ENCODE data around the gene NDFIP2. TPM values are rescaled to one million over a fixed set of nuclear protein-coding genes. Genes with fewer than 3 reads are reported as not detected.
"Not testable (repeated sequence)": the region's sequence is repeated elsewhere in the genome, so short reads cannot be mapped to it uniquely, and the experiment has no call there.

Gene NDFIP2
- total RNA-seq, 1 donor, result 0.27 TPM

- no peak for DNase-seq (ENCODE audit: low read depth in 2 of 3, low spot score in 2 of 3)
Measured at GRCh38 chr13:79585033-79585432, 104.1 kb downstream of the NDFIP2 start.

GRCh38 chr13:79589603-79590393 is 108.8 kb downstream of the NDFIP2 start:
- no peak for DNase-seq (ENCODE audit: low read depth in 2 of 3, low spot score in 2 of 3)

GRCh38 chr13:79590394-79590676 is 109.4 kb downstream of the NDFIP2 start:
- DNase-seq (ENCODE audit: low read depth in 2 of 3, low spot score in 2 of 3), result no peak

- no peak for DNase-seq (ENCODE audit: low read depth in 2 of 3, low spot score in 2 of 3)
Measured at GRCh38 chr13:79591493-79591892, 110.5 kb downstream of the NDFIP2 start.

- DNase-seq (ENCODE audit: low read depth in 2 of 3, low spot score in 2 of 3), result no peak
Measured at GRCh38 chr13:79593121-79593520, 112.2 kb downstream of the NDFIP2 start.

- DNase-seq (ENCODE audit: low read depth in 2 of 3, low spot score in 2 of 3), result no peak
Measured at GRCh38 chr13:79593641-79594275, 112.8 kb downstream of the NDFIP2 start.

GRCh38 chr13:79600146-79600545 is 119.2 kb downstream of the NDFIP2 start:
- DNase-seq (ENCODE audit: low read depth in 2 of 3, low spot score in 2 of 3), result not testable (repeated sequence)

- no peak for DNase-seq (ENCODE audit: low read depth in 2 of 3, low spot score in 2 of 3)
Measured at GRCh38 chr13:79602936-79603335, 122.0 kb downstream of the NDFIP2 start.

GRCh38 chr13:79604752-79605151 is 123.8 kb downstream of the NDFIP2 start:
- no peak for DNase-seq (ENCODE audit: low read depth in 2 of 3, low spot score in 2 of 3)

Other genes with a start within 250 kb of the NDFIP2 start
- gene RBM26, start 74.9 kb upstream of the NDFIP2 start, total RNA-seq, result 17.8 TPM